ENCODE results near the gene KRTAP5-5.
"Not testable (repeated sequence)": the region's sequence is repeated elsewhere in the genome, so short reads cannot be mapped to it uniquely, and the experiment has no call there.

The KRTAP5-5 gene

GRCh38 chr11:1642288-1643145 is 12.9 kb downstream of the KRTAP5-5 start:
- no peak for DNase-seq (ENCODE audit: low spot score)

- no peak for DNase-seq (ENCODE audit: low spot score)
Measured at GRCh38 chr11:1643146-1643690, 13.6 kb downstream of the KRTAP5-5 start.

GRCh38 chr11:1644601-1645356 is 15.2 kb downstream of the KRTAP5-5 start:
- no peak for DNase-seq (ENCODE audit: low spot score)

- no peak for DNase-seq (ENCODE audit: low spot score)
Measured at GRCh38 chr11:1645357-1645821, 15.8 kb downstream of the KRTAP5-5 start.

GRCh38 chr11:1646540-1646939 is 17.0 kb downstream of the KRTAP5-5 start:
- not testable (repeated sequence) for DNase-seq (ENCODE audit: low spot score)

GRCh38 chr11:1647901-1648652 is 18.5 kb downstream of the KRTAP5-5 start:
- no peak for DNase-seq (ENCODE audit: low spot score)

- no peak for DNase-seq (ENCODE audit: low spot score)
Measured at GRCh38 chr11:1648653-1649420, 19.3 kb downstream of the KRTAP5-5 start.

- DNase-seq (ENCODE audit: low spot score) = no peak
Measured at GRCh38 chr11:1650034-1650917, 20.7 kb downstream of the KRTAP5-5 start.

GRCh38 chr11:1650918-1651262 is 21.3 kb downstream of the KRTAP5-5 start:
- DNase-seq (ENCODE audit: low spot score) = no peak

- DNase-seq (ENCODE audit: low spot score) = no peak
Measured at GRCh38 chr11:1651411-1651980, 21.9 kb downstream of the KRTAP5-5 start.

GRCh38 chr11:1652026-1652425 is 22.5 kb downstream of the KRTAP5-5 start:
- DNase-seq (ENCODE audit: low spot score) = no peak

- no peak for DNase-seq (ENCODE audit: low spot score)
Measured at GRCh38 chr11:1652442-1652770, 22.8 kb downstream of the KRTAP5-5 start.

- DNase-seq (ENCODE audit: low spot score) = peak; percentile 88
Measured at GRCh38 chr11:1652771-1653540, 23.4 kb downstream of the KRTAP5-5 start.

GRCh38 chr11:1653541-1654387 is 24.2 kb downstream of the KRTAP5-5 start:
- DNase-seq (ENCODE audit: low spot score) = peak; percentile 43

- DNase-seq (ENCODE audit: low spot score) = peak; percentile 51
Measured at GRCh38 chr11:1654388-1655167, 25.0 kb downstream of the KRTAP5-5 start.

- DNase-seq (ENCODE audit: low spot score) = no peak
Measured at GRCh38 chr11:1655168-1656060, 25.8 kb downstream of the KRTAP5-5 start.

GRCh38 chr11:1656061-1656441 is 26.5 kb downstream of the KRTAP5-5 start:
- DNase-seq (ENCODE audit: low spot score) = no peak

Measured in HuH-7.5 (cell line).